Glutamatergic neuron (in vitro differentiated cells): ENCODE results near the gene FTL. TPM values are rescaled to one million over a fixed set of nuclear protein-coding genes. Genes with fewer than 3 reads are reported as not detected.
A peak's percentile ranks its signal among the peaks of the same experiment; 100 is the strongest.

ENCODE experiments used
- DNase-seq: peaks from one replicate; pipeline ENCODE4 v3.0.0; 2022
- H3K27ac Mint-ChIP-seq: one replicate; pipeline ENCODE4 v1.8.0; 2020; ENCODE audit warnings: mild to moderate bottlenecking, mixed read lengths, inconsistent platforms; ENCODE audit not compliant: unreplicated experiment
- H3K27me3 Mint-ChIP-seq: one replicate; pipeline ENCODE4 v1.8.0; 2020; ENCODE audit warnings: mild to moderate bottlenecking, moderate library complexity, mixed read lengths, inconsistent platforms; ENCODE audit not compliant: unreplicated experiment
- H3K36me3 Mint-ChIP-seq: one replicate; pipeline ENCODE4 v1.8.0; 2020; ENCODE audit warnings: mild to moderate bottlenecking, mixed read lengths, inconsistent platforms; ENCODE audit not compliant: unreplicated experiment
- H3K4me1 Mint-ChIP-seq: one replicate; pipeline ENCODE4 v1.8.0; 2020; ENCODE audit warnings: mild to moderate bottlenecking, low read depth, mixed read lengths, inconsistent platforms; ENCODE audit not compliant: unreplicated experiment
- H3K4me3 Mint-ChIP-seq: one replicate; pipeline ENCODE4 v1.8.0; 2020; ENCODE audit warnings: mild to moderate bottlenecking, mixed read lengths, inconsistent platforms; ENCODE audit not compliant: unreplicated experiment
- H3K9me3 Mint-ChIP-seq: one replicate; pipeline ENCODE4 v1.8.0; 2020; ENCODE audit warnings: mild to moderate bottlenecking, moderate library complexity, mixed read lengths, inconsistent platforms; ENCODE audit not compliant: unreplicated experiment
- CTCF ChIP-seq: fragments of 200-600 bp; sonication (generic); IDR thresholded peaks from one replicate; pipeline ENCODE4 v1.5.0; 2021; ENCODE audit not compliant: partially characterized antibody, unreplicated experiment
- total RNA-seq: library from RNA; stranded (reverse); fragmentation: NEBNext Ultra II Directional; extraction: Animal tissue kit (Norgen Biotek cat#: 25700); gene quantifications from one replicate; pipeline ENCODE4 v1.2.1, GENCODE V29; 2021; ENCODE audit not compliant: unreplicated experiment

Gene FTL
- total RNA-seq, 1 donor from 2014 or later = 875 TPM

- DNase-seq = no peak
- no peaks in the 10 kb centered on the region for H3K36me3 Mint-ChIP-seq
- peaks cover 18% of the 10 kb centered on the region for H3K27me3 Mint-ChIP-seq
- TF ChIP-seq CTCF = no peak
- H3K4me3 Mint-ChIP-seq = no peak overlapping the region
- peaks cover 26% of the 10 kb centered on the region for H3K4me1 Mint-ChIP-seq
- H3K9me3 Mint-ChIP-seq = peaks cover 17% of the 10 kb centered on the region
- H3K27ac Mint-ChIP-seq = no peak overlapping the region
Observed at GRCh38 chr19:48968813-48969218, 3.7 kb downstream of the FTL start.

DNA sequence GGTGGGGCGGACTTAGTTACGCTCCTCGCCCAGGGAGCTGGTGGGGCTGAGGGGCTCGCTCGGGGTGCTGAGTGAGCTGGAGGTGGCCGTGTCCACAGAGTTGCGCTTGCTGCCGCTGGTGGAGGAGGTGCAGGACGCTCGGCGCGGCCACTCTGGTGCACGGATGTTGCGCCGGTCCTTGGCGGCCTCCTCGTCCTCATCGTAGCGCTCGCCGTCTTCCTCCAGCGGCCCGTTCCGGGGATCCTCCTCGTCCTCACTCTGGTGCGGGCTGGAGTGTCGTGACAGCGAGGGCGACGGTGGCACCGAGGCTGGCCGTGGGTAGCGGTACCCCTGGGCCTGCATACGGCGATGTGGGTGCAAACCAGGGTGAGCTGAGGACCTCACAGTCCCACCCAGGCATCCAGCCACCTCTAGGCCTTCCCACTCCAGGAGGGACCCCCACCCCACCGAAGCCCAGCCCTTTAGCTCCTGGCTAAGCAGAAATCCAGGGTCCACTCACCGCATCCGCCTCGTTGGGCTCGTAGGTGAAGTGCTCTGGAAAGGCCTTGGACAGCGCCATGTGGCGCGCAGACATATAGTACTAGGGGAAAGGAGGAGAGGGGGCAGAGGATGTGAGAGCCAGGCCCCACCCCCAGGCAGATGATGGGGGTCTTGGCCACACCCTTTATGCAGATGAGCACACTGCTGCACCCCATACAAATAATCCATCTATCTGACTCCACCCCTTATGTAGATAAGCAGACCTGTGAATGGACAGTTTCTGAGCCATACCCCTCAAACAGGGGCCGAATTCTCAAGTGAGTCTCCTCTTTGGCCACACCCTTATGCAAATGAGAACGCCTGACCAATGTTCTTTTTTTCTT, 4.4 kb downstream of the FTL start:
- DNase-seq = no peak
- peaks cover 14% of the 10 kb centered on the region for H3K9me3 Mint-ChIP-seq
- no peak overlapping the region for H3K4me3 Mint-ChIP-seq
- H3K36me3 Mint-ChIP-seq = no peaks in the 10 kb centered on the region
- H3K27me3 Mint-ChIP-seq = peaks cover 16% of the 10 kb centered on the region
- H3K4me1 Mint-ChIP-seq = peaks cover 20% of the 10 kb centered on the region
- no peak overlapping the region for H3K27ac Mint-ChIP-seq
- no peak for TF ChIP-seq CTCF

- H3K36me3 Mint-ChIP-seq = no peaks in the 10 kb centered on the region
- peaks cover 12% of the 10 kb centered on the region for H3K27me3 Mint-ChIP-seq
- DNase-seq = no peak
- no peak overlapping the region for H3K4me3 Mint-ChIP-seq
- no peak overlapping the region for H3K27ac Mint-ChIP-seq
- H3K4me1 Mint-ChIP-seq = peaks cover 17% of the 10 kb centered on the region
- no peak for TF ChIP-seq CTCF
- H3K9me3 Mint-ChIP-seq = peaks cover 12% of the 10 kb centered on the region
Observed at GRCh38 chr19:48970139-48970766, 5.1 kb downstream of the FTL start.

DNA sequence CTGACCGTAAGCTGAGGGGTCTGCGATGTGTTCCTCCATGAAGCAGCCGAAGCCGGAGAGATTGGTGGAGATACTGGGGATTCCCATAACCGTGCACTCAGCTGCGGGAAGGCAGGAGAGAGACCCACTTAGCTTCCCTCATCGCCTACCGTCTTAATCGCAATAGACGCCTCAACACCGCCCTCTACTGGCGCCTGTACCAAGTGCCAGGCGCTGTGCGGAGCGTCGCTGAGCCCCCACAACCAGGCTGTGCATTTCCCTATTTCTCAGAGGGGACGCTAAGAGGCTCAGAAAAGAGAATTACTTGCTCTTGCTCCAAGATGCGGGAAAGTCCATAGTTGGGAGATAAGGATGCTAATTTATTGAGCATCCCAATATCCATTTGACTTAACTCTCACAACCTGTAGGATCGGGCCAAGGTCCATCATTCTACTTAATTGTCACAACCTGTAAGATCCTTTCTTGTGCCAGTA, 5.8 kb downstream of the FTL start:
- Mint-ChIP-seq H3K27ac (no peak overlapping the region), H3K4me1 (peaks cover 16% of the 10 kb centered on the region)

More for the DNA sequence above, 5.8 kb downstream of the FTL start:
- Mint-ChIP-seq H3K36me3 (no peaks in the 10 kb centered on the region), H3K9me3 (peaks cover 7% of the 10 kb centered on the region), H3K27me3 (peaks cover 7% of the 10 kb centered on the region), H3K4me3 (peak overlapping the region; percentile 25)
- peak; percentile 90 for TF ChIP-seq CTCF
- peak; percentile 92 for DNase-seq
